ENCODE results near the gene ANKRD11.
"Not testable (repeated sequence)": the region's sequence is repeated elsewhere in the genome, so short reads cannot be mapped to it uniquely, and the experiment has no call there.

The ANKRD11 gene

DNA sequence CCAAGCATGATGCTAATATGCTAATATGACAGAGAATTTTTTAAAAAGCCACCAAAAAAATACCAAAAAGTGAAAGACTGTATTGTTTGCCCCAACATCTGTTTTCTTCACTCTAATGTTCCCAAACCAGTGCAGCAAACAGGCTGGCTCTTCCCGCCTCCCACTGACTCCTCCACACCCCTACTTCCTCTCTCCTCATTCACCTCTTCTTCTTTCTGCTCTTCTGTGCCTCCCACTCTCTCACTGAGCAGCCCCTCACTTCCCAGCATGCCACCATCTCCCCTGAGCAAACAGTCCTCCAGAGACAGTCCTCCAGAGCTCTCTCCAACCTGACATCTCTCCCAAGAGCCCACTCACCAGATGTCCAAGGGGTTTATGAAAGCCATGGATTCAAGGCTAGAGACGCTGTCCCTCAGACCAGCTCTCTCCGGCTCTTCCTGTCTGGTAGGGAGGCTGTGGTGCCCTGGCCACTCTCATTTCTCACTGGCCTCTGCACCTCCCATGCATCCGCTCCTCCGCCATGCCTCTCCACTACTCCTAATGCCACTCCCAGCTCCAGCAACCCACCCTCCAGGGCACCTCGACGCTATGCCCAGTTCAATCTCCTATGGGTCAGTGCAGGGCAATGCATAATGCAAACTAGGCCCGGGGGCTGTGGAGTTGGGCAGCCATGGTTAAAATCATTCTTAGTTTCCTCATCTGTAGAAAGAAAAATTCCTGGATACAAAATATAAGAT lies 52.9 kb downstream of the ANKRD11 start:
- TF ChIP-seq, protein P1, sequence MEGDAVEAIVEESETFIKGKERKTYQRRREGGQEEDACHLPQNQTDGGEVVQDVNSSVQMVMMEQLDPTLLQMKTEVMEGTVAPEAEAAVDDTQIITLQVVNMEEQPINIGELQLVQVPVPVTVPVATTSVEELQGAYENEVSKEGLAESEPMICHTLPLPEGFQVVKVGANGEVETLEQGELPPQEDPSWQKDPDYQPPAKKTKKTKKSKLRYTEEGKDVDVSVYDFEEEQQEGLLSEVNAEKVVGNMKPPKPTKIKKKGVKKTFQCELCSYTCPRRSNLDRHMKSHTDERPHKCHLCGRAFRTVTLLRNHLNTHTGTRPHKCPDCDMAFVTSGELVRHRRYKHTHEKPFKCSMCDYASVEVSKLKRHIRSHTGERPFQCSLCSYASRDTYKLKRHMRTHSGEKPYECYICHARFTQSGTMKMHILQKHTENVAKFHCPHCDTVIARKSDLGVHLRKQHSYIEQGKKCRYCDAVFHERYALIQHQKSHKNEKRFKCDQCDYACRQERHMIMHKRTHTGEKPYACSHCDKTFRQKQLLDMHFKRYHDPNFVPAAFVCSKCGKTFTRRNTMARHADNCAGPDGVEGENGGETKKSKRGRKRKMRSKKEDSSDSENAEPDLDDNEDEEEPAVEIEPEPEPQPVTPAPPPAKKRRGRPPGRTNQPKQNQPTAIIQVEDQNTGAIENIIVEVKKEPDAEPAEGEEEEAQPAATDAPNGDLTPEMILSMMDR (IDR thresholded peaks at IDR 0.05; ENCODE audit: insufficient read depth, missing control alignments): no peak
- FAIRE-seq (no peak), DNase-seq (ENCODE audit: insufficient read length, low spot score) (no peak)

DNA sequence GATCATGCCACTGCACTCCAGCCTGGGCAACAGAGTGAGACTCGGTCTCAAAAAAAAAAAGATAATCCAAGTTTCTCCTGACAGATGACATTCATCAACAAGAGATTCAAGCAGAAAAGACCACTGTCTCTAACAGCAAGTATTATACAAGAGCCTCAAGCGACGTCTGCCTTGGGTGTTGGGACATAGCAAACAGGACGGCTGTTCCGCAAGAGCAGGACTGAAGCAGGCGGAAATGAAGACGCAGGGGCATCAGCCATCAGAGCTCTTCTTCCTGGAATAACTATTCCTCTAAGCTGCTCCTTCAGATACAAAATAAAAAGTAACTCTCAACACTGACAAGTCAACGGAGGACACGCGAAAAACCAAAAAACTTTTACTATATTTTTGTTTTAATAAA lies 54.0 kb downstream of the ANKRD11 start:
- no peak for DNase-seq (ENCODE audit: insufficient read length, low spot score)
- FAIRE-seq: no peak
- TF ChIP-seq, protein P1 (IDR thresholded peaks at IDR 0.05; ENCODE audit: insufficient read depth, missing control alignments): no peak

DNA sequence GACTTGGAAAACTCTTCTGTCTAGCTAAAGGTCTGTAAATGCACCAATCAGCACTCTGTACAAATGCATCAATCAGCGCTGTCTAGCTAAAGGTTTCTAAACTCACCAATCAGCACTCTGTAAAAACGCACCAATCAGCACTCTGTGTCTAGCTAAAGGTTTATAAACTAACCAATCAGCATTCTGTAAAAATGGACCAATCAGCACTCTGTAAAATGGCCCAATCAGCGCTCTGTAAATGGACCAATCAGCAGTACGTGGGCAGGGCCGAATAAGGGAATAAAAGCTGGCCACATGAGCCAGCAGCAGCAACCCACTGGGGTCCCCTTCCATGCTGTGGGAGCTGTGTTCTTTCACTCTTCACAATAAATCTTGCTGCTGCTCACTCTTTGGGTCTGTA lies 55.3 kb downstream of the ANKRD11 start:
- DNase-seq (ENCODE audit: insufficient read length, low spot score); FAIRE-seq: not testable (repeated sequence)

DNA sequence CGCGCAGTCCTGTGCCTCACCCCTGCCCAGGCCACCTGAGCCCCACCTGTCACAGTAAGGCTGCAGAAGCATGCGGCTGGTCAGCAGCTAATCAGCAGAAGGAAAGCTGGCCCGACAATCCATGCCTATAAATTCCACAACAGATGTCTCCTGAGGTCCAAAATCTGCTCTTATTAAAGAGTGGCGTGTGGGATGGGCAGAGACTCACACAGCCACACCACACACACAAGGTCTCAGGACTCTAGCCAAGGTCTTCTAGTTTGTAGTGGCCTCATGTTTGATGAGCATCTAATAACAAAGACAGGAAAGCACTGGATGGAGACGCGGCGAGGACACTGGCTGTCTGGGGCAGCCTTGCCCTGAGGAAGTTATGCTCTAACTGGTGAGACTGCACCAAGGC lies 55.9 kb downstream of the ANKRD11 start:
- FAIRE-seq (no peak), DNase-seq (ENCODE audit: insufficient read length, low spot score) (no peak)
- TF ChIP-seq, protein P1 (IDR thresholded peaks at IDR 0.05; ENCODE audit: insufficient read depth, missing control alignments): no peak

DNA sequence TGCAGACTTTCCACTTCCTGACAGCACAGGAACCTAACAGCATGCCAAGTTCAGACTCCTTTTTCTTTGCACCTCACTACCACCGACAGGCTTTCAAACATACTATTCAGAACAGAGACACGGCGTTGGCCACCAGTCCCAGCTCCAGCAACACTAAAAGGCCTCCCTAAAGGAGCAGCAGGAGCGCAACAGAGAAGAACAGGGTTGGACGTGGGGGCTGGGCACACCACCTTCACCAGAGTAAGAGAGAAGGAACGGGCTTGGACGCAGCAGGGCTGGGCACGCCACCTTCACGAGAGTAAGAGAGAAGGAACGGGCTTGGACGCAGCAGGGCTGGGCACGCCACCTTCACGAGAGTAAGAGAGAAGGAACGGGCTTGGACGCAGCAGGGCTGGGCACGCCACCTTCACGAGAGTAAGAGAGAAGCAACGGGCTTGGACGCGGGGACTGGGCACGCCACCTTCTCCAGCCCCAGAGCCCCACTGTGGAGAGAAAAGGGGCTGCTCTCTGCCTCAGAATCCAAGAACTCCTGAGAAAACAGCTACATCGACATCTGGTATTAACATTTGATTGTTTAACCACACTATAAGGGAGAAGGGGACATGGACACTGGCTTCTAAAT lies 56.9 kb downstream of the ANKRD11 start:
- FAIRE-seq; DNase-seq (ENCODE audit: insufficient read length, low spot score): not testable (repeated sequence)

DNA sequence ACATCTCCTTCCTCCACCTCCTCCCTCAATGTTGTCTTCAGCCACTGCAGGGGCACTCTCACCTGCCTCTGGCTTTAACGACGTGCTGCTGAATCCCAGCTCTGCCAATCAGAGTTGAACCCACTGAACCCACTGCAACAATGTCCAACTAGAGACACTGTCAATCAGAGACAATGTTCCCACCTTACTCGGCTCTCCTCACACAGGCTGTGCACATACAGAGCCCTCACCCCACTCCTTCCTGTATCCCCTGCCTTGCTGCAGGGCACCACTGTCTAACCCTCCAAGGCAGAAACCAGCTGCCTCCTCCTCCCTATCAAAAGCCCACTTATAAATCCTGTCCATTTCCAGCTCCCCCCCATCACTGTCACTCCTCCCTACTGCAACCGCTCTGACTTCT lies 58.7 kb downstream of the ANKRD11 start:
- FAIRE-seq: no peak
- TF ChIP-seq, protein P1 (IDR thresholded peaks at IDR 0.05; ENCODE audit: insufficient read depth, missing control alignments): no peak
- no peak for DNase-seq (ENCODE audit: insufficient read length, low spot score)

DNA sequence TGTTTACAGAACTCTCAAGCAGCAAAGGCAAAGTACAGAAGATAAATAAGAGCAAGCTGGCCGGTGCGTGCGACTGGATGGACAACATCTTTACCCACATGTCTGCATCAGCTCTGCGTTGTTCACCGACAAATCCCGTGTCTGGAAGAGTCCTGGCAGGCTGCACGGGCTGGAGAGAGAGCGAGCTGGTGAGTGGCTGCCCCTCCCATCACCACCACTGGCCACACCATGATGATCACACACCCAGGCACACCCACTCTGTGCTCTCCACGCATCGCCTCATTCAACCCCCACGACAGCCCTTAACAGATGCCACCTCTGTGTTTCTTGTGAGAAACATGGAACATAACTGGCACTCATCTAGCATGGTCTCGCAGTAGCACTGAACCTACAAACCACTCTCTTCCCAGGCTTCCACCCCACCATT lies 59.2 kb downstream of the ANKRD11 start:
- TF ChIP-seq, protein P1 (IDR thresholded peaks at IDR 0.05; ENCODE audit: insufficient read depth, missing control alignments): no peak
- DNase-seq (ENCODE audit: insufficient read length, low spot score): no peak
- FAIRE-seq: no peak

DNA sequence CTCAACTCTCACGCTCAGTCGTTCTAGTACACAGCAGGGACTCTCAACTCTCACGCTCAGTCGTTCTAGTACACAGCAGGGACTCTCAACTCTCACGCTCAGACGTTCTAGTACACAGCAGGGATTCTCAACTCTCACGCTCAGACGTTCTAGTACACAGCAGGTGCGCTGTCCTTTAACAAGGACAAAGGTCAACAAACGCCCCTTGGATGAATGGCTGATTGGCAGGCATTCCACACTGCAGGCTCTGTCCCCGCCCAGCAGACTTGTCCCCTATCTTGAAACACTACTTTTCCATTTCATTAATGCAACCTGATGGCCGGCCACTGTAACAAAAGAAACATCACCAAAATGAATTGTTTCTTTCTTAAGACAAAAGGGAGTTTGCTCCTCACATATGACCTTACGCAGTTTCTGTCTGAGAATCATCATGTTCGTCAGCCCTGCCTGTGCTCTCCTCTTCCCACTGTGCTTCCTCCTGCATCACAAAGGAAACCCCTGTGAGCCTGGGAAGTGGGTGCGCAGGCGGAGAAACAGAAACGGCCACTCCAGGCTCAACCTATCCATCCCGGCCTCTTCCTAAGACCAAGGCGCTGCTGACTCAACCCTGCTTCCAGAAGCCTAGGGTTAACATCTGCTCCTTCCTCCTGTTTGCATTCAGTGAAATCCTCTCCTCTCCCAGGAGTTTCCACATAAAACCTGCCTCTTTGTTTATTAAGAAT lies 59.8 kb downstream of the ANKRD11 start:
- FAIRE-seq (no peak), DNase-seq (ENCODE audit: insufficient read length, low spot score) (no peak)
- TF ChIP-seq, protein P1 (IDR thresholded peaks at IDR 0.05; ENCODE audit: insufficient read depth, missing control alignments): no peak

DNA sequence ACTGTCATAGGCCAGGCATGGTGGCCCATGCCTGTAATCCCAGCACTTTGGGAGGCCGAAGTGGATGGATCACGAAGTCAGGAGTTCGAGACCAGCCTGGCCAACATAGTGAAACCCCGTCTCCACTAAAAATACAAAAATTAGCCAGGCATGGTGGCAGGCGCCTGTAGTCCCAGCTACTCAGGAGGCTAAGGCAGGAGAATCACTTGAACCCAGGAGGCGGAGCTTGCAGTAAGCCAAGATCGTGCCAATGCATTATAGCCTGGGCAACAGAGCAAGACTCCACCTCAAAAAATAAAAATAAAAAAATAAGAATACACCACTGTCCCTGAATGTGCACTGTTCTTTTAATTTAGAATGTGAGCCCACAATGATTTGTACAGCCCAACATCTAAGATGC lies 61.8 kb downstream of the ANKRD11 start:
- not testable (repeated sequence) for FAIRE-seq; DNase-seq (ENCODE audit: insufficient read length, low spot score)

All from D721Med (cell line).